Effector memory CD4-positive, alpha-beta T cell (primary cell): ENCODE data around the gene SULT4A1.

Experiments
- DNase-seq, 3 donors: peaks; one replicate each; pipeline ENCODE4 v3.0.0-alpha.2; 2020
- H3K27ac ChIP-seq: 2 replicates; pipeline ENCODE4 v1.7.0; 2013; ENCODE audit warnings: mild to moderate bottlenecking, low read length, moderate library complexity; ENCODE audit not compliant: insufficient read depth, poor library complexity, severe bottlenecking
- H3K27me3 ChIP-seq: replicated peaks from 2 replicates; pipeline ENCODE4 v1.7.0; 2013; ENCODE audit warnings: mild to moderate bottlenecking, low read length; ENCODE audit not compliant: insufficient read depth, control insufficient read depth, poor library complexity, severe bottlenecking
- H3K36me3 ChIP-seq: 2 replicates; pipeline ENCODE4 v1.7.0; 2013; ENCODE audit warnings: mild to moderate bottlenecking, low read length, moderate library complexity; ENCODE audit not compliant: control insufficient read depth, insufficient read depth
- H3K4me1 ChIP-seq: 2 replicates; pipeline ENCODE4 v1.7.0; 2013; ENCODE audit warnings: low read length, mild to moderate bottlenecking; ENCODE audit not compliant: control insufficient read depth, insufficient read depth, poor library complexity, severe bottlenecking
- H3K4me3 ChIP-seq: 2 replicates; pipeline ENCODE4 v1.7.0; 2013; ENCODE audit warnings: low read length, low read depth, mild to moderate bottlenecking; ENCODE audit not compliant: insufficient read depth, poor library complexity, severe bottlenecking
- H3K9me3 ChIP-seq: 2 replicates; pipeline ENCODE4 v1.7.0; 2013; ENCODE audit warnings: mild to moderate bottlenecking, low read length, moderate library complexity; ENCODE audit not compliant: control insufficient read depth

SULT4A1 gene

GRCh38 chr22:43845981-43846380, 16.3 kb downstream of the SULT4A1 start:
- H3K27me3 ChIP-seq, result no peaks in the 10 kb centered on the region
- H3K27ac ChIP-seq, result no peak overlapping the region
- no peak for DNase-seq
- no peaks in the 10 kb centered on the region for H3K4me1 ChIP-seq
- no peaks in the 10 kb centered on the region for H3K36me3 ChIP-seq
- H3K9me3 ChIP-seq, result no peaks in the 10 kb centered on the region
- no peak overlapping the region for H3K4me3 ChIP-seq

GRCh38 chr22:43844560-43845545, 17.5 kb downstream of the SULT4A1 start:
- no peak overlapping the region for H3K27ac ChIP-seq
- H3K4me3 ChIP-seq, result no peak overlapping the region

GRCh38 chr22:43843783-43844530, 18.4 kb downstream of the SULT4A1 start:
- Histone ChIP-seq H3K4me3 (no peak overlapping the region), H3K36me3 (no peaks in the 10 kb centered on the region), H3K27ac (no peak overlapping the region), H3K4me1 (no peaks in the 10 kb centered on the region), H3K9me3 (no peaks in the 10 kb centered on the region), H3K27me3 (no peaks in the 10 kb centered on the region)
- no peak for DNase-seq

More at GRCh38 chr22:43844560-43845545, 17.5 kb downstream of the SULT4A1 start:
- H3K9me3 ChIP-seq, result no peaks in the 10 kb centered on the region
- no peaks in the 10 kb centered on the region for H3K36me3 ChIP-seq
- no peak for DNase-seq
- H3K4me1 ChIP-seq, result no peaks in the 10 kb centered on the region
- no peaks in the 10 kb centered on the region for H3K27me3 ChIP-seq

GRCh38 chr22:43841742-43842141, 20.6 kb downstream of the SULT4A1 start:
- H3K4me1 ChIP-seq, result no peaks in the 10 kb centered on the region
- H3K9me3 ChIP-seq, result no peaks in the 10 kb centered on the region
- no peaks in the 10 kb centered on the region for H3K27me3 ChIP-seq
- no peak for DNase-seq
- H3K4me3 ChIP-seq, result no peak overlapping the region
- H3K27ac ChIP-seq, result no peak overlapping the region
- H3K36me3 ChIP-seq, result no peaks in the 10 kb centered on the region

GRCh38 chr22:43840851-43841250, 21.5 kb downstream of the SULT4A1 start:
- Histone ChIP-seq H3K4me3 (no peak overlapping the region), H3K9me3 (no peaks in the 10 kb centered on the region), H3K36me3 (no peaks in the 10 kb centered on the region), H3K27me3 (no peaks in the 10 kb centered on the region), H3K4me1 (no peaks in the 10 kb centered on the region), H3K27ac (no peak overlapping the region)
- DNase-seq, result no peak

- Histone ChIP-seq H3K27ac (no peak overlapping the region), H3K4me1 (no peaks in the 10 kb centered on the region), H3K9me3 (no peaks in the 10 kb centered on the region), H3K36me3 (no peaks in the 10 kb centered on the region), H3K4me3 (no peak overlapping the region), H3K27me3 (no peaks in the 10 kb centered on the region)
- no peak for DNase-seq
Measured at GRCh38 chr22:43840431-43840830, 21.9 kb downstream of the SULT4A1 start.

GRCh38 chr22:43839781-43840180, 22.5 kb downstream of the SULT4A1 start:
- no peak for DNase-seq
- Histone ChIP-seq H3K9me3 (no peaks in the 10 kb centered on the region), H3K4me1 (no peaks in the 10 kb centered on the region), H3K36me3 (no peaks in the 10 kb centered on the region), H3K27ac (no peak overlapping the region), H3K27me3 (no peaks in the 10 kb centered on the region), H3K4me3 (no peak overlapping the region)

GRCh38 chr22:43838571-43839307, 23.6 kb downstream of the SULT4A1 start:
- DNase-seq, result no peak
- Histone ChIP-seq H3K27ac (no peak overlapping the region), H3K9me3 (no peaks in the 10 kb centered on the region), H3K36me3 (no peaks in the 10 kb centered on the region), H3K4me3 (no peak overlapping the region), H3K4me1 (no peaks in the 10 kb centered on the region), H3K27me3 (no peaks in the 10 kb centered on the region)

- no peak for DNase-seq
- H3K27ac ChIP-seq, result no peak overlapping the region
- no peaks in the 10 kb centered on the region for H3K4me1 ChIP-seq
- no peak overlapping the region for H3K4me3 ChIP-seq
- H3K27me3 ChIP-seq, result no peaks in the 10 kb centered on the region
- no peaks in the 10 kb centered on the region for H3K9me3 ChIP-seq
- no peaks in the 10 kb centered on the region for H3K36me3 ChIP-seq
Measured at GRCh38 chr22:43838161-43838560, 24.2 kb downstream of the SULT4A1 start.
